Right lobe of liver (tissue), 4 donors: ENCODE data around the gene ZXDC.

Experiments used
- CTCF ChIP-seq, 4 donors: fragments of 200-600 bp in 3 of 4; fragments of 450-650 bp in 1 of 4; IDR thresholded peaks; one replicate each; pipeline versions ENCODE4 v1.5.1 to v1.8.0; 2016 to 2022; ENCODE audit warnings: antibody characterized with exemption in 4 of 4, mild to moderate bottlenecking in 2 of 4
- POLR2A ChIP-seq: fragments of 450-650 bp; IDR thresholded peaks from one replicate; pipeline ENCODE4 v1.6.1; 2017; ENCODE audit warnings: antibody characterized with exemption, mild to moderate bottlenecking
- donor health status: DM: no; HTN: no; CAD: no.
- donor health status: DM: no; HTN: no; CAD: no.
- donor health status: DM: no; HTN: yes; CAD: no.

- no peak for TF ChIP-seq POLR2A
- TF ChIP-seq CTCF (IDR thresholded peaks at IDR 0.05), result no peak
Measured at GRCh38 chr3:126518779-126519177, 43.1 kb upstream of the ZXDC start.
